Effector memory CD4-positive, alpha-beta T cell (primary cell): ENCODE data around the gene COPG2.

Experiments used
- DNase-seq, 3 donors: peaks; one replicate each; pipeline ENCODE4 v3.0.0-alpha.2; 2020
- H3K27ac ChIP-seq: 2 replicates; pipeline ENCODE4 v1.7.0; 2013; ENCODE audit warnings: mild to moderate bottlenecking, low read length, moderate library complexity; ENCODE audit not compliant: insufficient read depth, poor library complexity, severe bottlenecking
- H3K27me3 ChIP-seq: replicated peaks from 2 replicates; pipeline ENCODE4 v1.7.0; 2013; ENCODE audit warnings: mild to moderate bottlenecking, low read length; ENCODE audit not compliant: insufficient read depth, control insufficient read depth, poor library complexity, severe bottlenecking
- H3K36me3 ChIP-seq: 2 replicates; pipeline ENCODE4 v1.7.0; 2013; ENCODE audit warnings: mild to moderate bottlenecking, low read length, moderate library complexity; ENCODE audit not compliant: control insufficient read depth, insufficient read depth
- H3K4me1 ChIP-seq: 2 replicates; pipeline ENCODE4 v1.7.0; 2013; ENCODE audit warnings: low read length, mild to moderate bottlenecking; ENCODE audit not compliant: control insufficient read depth, insufficient read depth, poor library complexity, severe bottlenecking
- H3K4me3 ChIP-seq: 2 replicates; pipeline ENCODE4 v1.7.0; 2013; ENCODE audit warnings: low read length, low read depth, mild to moderate bottlenecking; ENCODE audit not compliant: insufficient read depth, poor library complexity, severe bottlenecking
- H3K9me3 ChIP-seq: 2 replicates; pipeline ENCODE4 v1.7.0; 2013; ENCODE audit warnings: mild to moderate bottlenecking, low read length, moderate library complexity; ENCODE audit not compliant: control insufficient read depth

The COPG2 gene

GRCh38 chr7:130483031-130483430, 185.5 kb downstream of the COPG2 start:
- no peak overlapping the region for H3K4me3 ChIP-seq
- H3K27ac ChIP-seq, result no peak overlapping the region
- no peaks in the 10 kb centered on the region for H3K27me3 ChIP-seq
- peaks cover 5% of the 10 kb centered on the region for H3K4me1 ChIP-seq
- H3K9me3 ChIP-seq, result no peaks in the 10 kb centered on the region
- no peaks in the 10 kb centered on the region for H3K36me3 ChIP-seq
- DNase-seq, result no peak

GRCh38 chr7:130481898-130482297, 186.7 kb downstream of the COPG2 start:
- H3K9me3 ChIP-seq, result no peaks in the 10 kb centered on the region
- peaks cover 3% of the 10 kb centered on the region for H3K4me1 ChIP-seq
- no peak overlapping the region for H3K4me3 ChIP-seq
- DNase-seq, result no peak
- no peaks in the 10 kb centered on the region for H3K36me3 ChIP-seq
- H3K27ac ChIP-seq, result no peak overlapping the region
- no peaks in the 10 kb centered on the region for H3K27me3 ChIP-seq

DNA sequence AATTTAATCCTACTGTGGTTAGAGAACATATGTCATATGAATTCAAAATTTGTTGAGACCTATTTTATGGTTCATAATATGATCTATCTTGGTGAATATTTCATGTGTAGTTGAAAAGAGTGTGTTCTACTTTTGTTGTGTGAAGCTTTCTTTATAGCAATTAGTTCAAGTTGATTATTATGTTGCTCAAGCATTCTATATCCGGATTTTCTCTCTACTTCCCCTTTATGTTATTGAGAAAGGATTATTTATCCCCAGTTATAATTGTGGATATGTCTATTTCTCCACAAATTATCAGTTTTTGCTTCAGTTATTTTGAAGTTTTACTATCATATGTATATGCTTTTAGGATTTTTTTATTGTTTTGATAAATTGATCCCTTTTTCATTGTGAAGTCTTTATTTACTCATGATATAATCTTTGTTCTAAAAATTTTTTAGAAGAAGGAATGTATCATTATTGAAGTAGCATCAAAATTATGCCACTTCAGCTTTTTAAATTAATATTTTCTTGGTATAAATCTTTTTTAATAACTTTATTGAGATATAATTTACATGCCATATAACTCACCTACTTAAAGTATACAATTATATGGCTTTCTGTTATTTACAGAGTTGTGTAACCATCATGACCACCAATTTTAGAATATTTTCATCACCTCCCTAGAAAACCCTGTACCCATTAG, 188.7 kb downstream of the COPG2 start:
- H3K36me3 ChIP-seq, result no peaks in the 10 kb centered on the region
- H3K9me3 ChIP-seq, result no peaks in the 10 kb centered on the region
- H3K27me3 ChIP-seq, result no peaks in the 10 kb centered on the region
- DNase-seq, result no peak
- H3K4me1 ChIP-seq, result no peaks in the 10 kb centered on the region
- H3K4me3 ChIP-seq, result no peak overlapping the region
- H3K27ac ChIP-seq, result no peak overlapping the region

DNA sequence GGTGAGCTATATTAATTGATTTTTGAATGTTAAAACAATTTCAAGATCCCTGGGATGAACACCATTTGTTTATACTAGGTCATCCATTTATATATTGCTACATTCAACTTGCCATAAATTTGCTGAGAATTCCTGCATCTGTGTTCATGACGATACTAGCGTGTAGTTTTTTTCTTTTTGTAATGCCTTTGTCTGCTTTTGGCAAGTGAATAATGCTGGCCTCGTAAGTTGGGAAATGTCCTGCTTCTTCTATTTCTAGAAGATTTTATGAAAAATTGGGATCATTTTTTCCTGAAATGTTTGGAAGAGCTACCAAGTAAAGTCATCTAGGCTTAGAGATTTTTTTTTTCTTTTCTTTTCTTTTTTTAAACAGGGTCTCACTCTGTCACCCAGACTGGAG, 189.6 kb downstream of the COPG2 start:
- no peak overlapping the region for H3K27ac ChIP-seq
- H3K27me3 ChIP-seq, result no peaks in the 10 kb centered on the region
- H3K36me3 ChIP-seq, result no peaks in the 10 kb centered on the region
- H3K4me3 ChIP-seq, result no peak overlapping the region
- no peak for DNase-seq
- H3K4me1 ChIP-seq, result no peaks in the 10 kb centered on the region
- no peaks in the 10 kb centered on the region for H3K9me3 ChIP-seq

GRCh38 chr7:130476297-130477150, 192.0 kb downstream of the COPG2 start:
- Histone ChIP-seq H3K4me1 (no peaks in the 10 kb centered on the region), H3K27me3 (no peaks in the 10 kb centered on the region), H3K4me3 (no peak overlapping the region), H3K9me3 (no peaks in the 10 kb centered on the region), H3K27ac (no peak overlapping the region), H3K36me3 (no peaks in the 10 kb centered on the region)
- DNase-seq, result no peak

DNA sequence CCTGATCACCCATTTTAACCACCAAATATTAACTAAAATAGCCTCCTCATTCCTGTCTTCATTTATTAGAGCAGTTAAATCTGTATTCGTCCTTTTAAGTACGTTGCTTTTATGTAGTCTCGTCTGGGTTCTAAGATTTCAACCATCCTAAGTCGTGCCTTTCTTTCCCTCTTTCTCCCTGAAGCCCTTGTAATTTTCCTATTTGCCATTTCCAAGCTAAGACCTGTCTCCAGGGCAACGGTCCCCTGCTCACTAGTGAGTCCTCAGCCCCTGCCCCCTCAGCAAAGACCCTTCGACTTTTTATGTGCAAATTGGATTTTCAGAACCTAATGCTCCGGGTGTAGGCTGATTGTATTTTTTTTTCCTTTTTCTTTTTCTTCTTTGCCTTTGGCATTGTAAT, 192.8 kb downstream of the COPG2 start:
- no peaks in the 10 kb centered on the region for H3K4me1 ChIP-seq
- H3K27me3 ChIP-seq, result no peaks in the 10 kb centered on the region
- no peak overlapping the region for H3K27ac ChIP-seq
- DNase-seq, result no peak
- no peaks in the 10 kb centered on the region for H3K36me3 ChIP-seq
- H3K4me3 ChIP-seq, result no peak overlapping the region
- no peaks in the 10 kb centered on the region for H3K9me3 ChIP-seq

DNA sequence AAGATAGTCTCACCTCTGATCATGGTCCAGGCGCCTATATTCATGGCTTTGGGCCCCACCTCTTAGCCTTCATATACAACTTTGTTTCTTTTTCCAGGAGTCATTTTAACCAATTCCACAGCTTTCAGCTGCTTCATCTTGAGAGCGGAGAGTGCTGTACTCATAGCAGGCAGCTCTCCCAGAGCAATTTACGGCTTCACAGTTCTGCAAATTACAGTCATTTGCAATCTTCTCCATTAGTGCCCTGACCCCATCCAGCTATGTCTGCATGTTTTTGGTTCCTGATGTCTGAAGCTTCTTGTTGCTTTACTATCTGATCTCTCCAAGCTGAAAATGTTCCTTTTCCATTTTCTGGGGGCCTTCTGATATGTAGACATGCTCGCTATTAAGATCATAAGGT, 194.7 kb downstream of the COPG2 start:
- Histone ChIP-seq H3K36me3 (no peaks in the 10 kb centered on the region), H3K27me3 (no peaks in the 10 kb centered on the region), H3K4me3 (no peak overlapping the region), H3K4me1 (no peaks in the 10 kb centered on the region), H3K27ac (no peak overlapping the region), H3K9me3 (no peaks in the 10 kb centered on the region)
- no peak for DNase-seq

GRCh38 chr7:130473289-130473688, 195.3 kb downstream of the COPG2 start:
- Histone ChIP-seq H3K9me3 (no peaks in the 10 kb centered on the region), H3K36me3 (no peaks in the 10 kb centered on the region), H3K27ac (no peak overlapping the region), H3K4me3 (no peak overlapping the region), H3K4me1 (no peaks in the 10 kb centered on the region), H3K27me3 (no peaks in the 10 kb centered on the region)
- no peak for DNase-seq

- H3K27me3 ChIP-seq, result no peaks in the 10 kb centered on the region
- no peak overlapping the region for H3K27ac ChIP-seq
- no peak for DNase-seq
- no peaks in the 10 kb centered on the region for H3K4me1 ChIP-seq
- no peaks in the 10 kb centered on the region for H3K36me3 ChIP-seq
- H3K9me3 ChIP-seq, result no peaks in the 10 kb centered on the region
- no peak overlapping the region for H3K4me3 ChIP-seq
Measured at GRCh38 chr7:130471974-130472373, 196.6 kb downstream of the COPG2 start.

DNA sequence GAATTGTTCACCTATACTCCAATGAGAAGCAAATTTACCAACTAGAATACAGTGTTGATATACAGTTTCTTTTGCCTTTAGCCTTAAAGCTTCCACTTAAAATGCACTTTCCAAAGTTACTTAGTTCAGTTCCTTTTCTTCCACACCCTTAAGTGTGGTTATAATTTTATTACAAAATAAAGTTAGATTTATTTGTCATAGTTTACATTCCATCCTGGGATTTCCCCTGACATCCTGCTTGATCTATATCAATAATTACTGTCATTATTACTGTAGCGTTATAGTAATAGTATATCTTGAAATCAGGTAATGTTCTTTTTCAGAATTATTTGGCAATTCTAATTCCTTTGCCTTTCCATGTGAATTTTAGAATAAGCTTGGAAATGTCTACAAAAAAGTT, 199.9 kb downstream of the COPG2 start:
- Histone ChIP-seq H3K4me3 (no peak overlapping the region), H3K27ac (no peak overlapping the region), H3K9me3 (no peaks in the 10 kb centered on the region), H3K27me3 (no peaks in the 10 kb centered on the region), H3K36me3 (no peaks in the 10 kb centered on the region), H3K4me1 (no peaks in the 10 kb centered on the region)
- no peak for DNase-seq
